ENCODE data around the gene SPECC1.
A peak's percentile ranks its signal among the peaks of the same experiment; 100 is the strongest.
"Not testable (repeated sequence)": the region's sequence is repeated elsewhere in the genome, so short reads cannot be mapped to it uniquely, and the experiment has no call there.

The SPECC1 gene

DNA sequence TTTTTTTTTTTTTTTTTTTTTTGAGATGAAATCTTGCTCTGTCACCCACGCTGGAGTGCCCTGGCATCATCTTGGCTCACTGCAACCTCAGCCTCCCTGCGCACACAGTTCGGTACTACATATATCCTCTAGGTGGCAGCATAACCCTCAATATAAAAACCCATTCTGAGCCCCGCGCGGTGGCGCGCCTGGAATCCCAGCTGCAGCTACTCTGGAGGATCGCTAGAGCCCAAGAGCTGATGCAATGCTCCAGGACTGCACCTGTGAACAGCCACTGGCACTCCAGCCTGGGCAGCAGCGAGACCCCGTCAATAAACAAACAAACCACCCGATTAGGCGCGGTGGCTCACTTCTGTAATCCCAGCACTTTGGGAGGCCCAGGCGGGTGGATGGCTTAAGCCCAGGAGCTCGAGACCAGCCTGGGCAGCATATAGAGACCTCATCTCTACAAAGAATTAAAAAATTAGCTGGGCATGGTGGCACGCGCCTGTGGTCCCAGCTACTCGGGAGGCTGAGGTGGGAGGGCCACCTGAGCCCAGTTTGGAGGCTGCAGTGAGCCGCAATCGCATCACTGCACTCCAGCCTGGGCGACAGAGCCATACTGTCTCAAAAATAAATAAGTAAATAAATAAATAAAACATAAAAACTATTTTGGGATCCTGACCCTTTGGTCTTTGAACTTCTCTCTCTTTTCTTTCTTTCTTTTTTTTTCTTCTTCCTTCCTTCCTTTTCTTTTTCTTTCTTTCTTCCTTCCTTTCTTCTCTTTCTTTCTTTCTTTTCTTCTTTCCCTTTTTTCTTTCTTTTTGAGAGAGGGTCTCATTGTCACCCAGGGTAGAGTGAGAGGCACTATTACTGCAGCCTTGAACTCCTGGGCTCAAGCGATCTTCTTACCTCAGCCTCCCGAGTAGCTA lies 16.1 kb upstream of the SPECC1 start:
- ATAC-seq (replicated peaks) (peak; percentile 99), DNase-seq (peak; percentile 65 to 70 (median 68))
- H3K27me3 Mint-ChIP-seq, result peaks cover 22 to 40% of the 10 kb centered on the region in 2 donors
- peaks cover 3% of the 10 kb centered on the region for H3K36me3 Mint-ChIP-seq (ENCODE audit: insufficient read depth)
- H3K9me3 Mint-ChIP-seq, result no peaks in the 10 kb centered on the region
- peak overlapping the region; percentile 0 to 33 for H3K4me3 Mint-ChIP-seq
- peaks cover 1 to 3% of the 10 kb centered on the region in 2 donors for H3K4me1 Mint-ChIP-seq (ENCODE audit: low read depth in 2 of 2)
- no peak overlapping the region for H3K27ac Mint-ChIP-seq

DNA sequence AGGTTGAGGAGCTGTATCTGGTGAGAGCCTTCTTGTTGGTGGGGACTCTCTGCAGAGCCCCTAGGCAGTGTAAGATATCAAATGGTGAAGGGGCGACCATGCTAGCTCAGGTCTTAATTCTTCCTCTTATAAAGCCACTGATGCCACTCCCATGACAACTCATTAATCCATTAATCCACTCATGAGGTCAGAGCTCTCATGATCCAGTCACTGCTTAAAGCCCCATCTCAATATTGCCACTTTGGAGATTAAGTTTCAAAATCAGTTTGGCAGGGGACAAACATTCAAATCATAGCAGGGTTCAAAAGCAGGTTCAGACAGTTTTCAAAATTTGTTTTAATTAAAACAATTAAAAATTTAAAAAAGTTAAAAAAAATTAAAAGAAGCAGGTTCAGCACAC lies 13.1 kb upstream of the SPECC1 start:
- Mint-ChIP-seq H3K36me3 (ENCODE audit: insufficient read depth) (peaks cover 3% of the 10 kb centered on the region), H3K27me3 (peaks cover 34 to 41% of the 10 kb centered on the region in 2 donors), H3K4me1 (ENCODE audit: low read depth in 2 of 2) (peaks cover 1 to 3% of the 10 kb centered on the region in 2 donors), H3K27ac (no peak overlapping the region), H3K4me3 (no peak overlapping the region), H3K9me3 (no peaks in the 10 kb centered on the region)
- DNase-seq, result no peak
- no peak for ATAC-seq (replicated peaks)

GRCh38 chr17:19996502-19996901 lies 12.7 kb upstream of the SPECC1 start:
- DNase-seq (no peak), ATAC-seq (replicated peaks) (no peak)
- Mint-ChIP-seq H3K4me1 (ENCODE audit: low read depth in 2 of 2) (peaks cover 1 to 3% of the 10 kb centered on the region in 2 donors), H3K27me3 (peaks cover 30 to 36% of the 10 kb centered on the region in 2 donors), H3K36me3 (ENCODE audit: insufficient read depth) (peaks cover 3% of the 10 kb centered on the region), H3K9me3 (no peaks in the 10 kb centered on the region), H3K4me3 (no peak overlapping the region), H3K27ac (no peak overlapping the region)

DNA sequence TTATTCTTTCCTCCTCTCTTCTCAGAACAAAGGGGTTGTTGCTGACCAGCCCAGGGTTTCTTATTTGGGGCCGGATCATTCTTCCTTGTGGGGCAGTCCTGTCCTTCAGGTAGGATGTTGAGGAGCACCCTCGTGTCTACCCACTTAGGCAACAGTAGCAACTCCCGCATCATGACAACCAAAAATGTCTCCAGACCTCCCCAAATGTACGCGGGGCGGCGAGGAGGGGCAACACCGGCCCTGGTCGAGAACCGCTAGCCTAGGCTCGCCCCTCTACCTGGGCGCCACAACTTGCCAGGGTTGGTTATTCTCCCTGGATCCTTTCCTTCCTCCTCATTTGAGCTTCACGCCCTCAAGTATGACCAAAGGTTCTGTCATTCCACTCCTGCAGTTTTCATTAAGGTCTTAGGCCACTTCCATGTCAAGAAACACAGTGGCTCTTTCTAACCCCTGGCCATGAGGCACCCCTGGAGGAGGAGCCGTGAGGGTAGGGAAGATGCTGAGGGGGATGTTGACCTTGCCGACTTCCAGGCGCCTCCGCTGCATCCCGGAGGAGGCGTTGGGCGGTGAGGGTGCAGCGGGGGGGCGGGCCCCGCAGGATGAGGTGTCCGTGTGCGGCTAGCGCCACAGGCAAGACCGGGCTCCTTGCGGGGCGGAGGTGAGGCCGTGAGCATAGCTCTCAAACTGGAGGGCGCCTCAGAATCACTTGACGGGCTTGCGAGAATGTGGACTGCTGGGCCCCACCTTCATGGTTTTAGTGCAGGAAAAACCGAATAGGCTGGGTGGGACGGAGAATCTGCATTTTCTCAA lies 712 bp upstream of the SPECC1 start:
- H3K36me3 Mint-ChIP-seq (ENCODE audit: insufficient read depth), result peaks cover 10% of the 10 kb centered on the region
- H3K4me1 Mint-ChIP-seq (ENCODE audit: low read depth in 2 of 2), result peaks cover 16 to 20% of the 10 kb centered on the region in 2 donors
- H3K27ac Mint-ChIP-seq, result peak overlapping the region in 1 of 2 donors; percentile 76
- ATAC-seq (replicated peaks) (peak; percentile 26), DNase-seq (no peak)
- peak overlapping the region; percentile 90 to 93 for H3K4me3 Mint-ChIP-seq
- no peaks in the 10 kb centered on the region for H3K9me3 Mint-ChIP-seq
- H3K27me3 Mint-ChIP-seq, result peaks cover 19 to 37% of the 10 kb centered on the region in 2 donors

- peak overlapping the region; percentile 90 to 93 for H3K4me3 Mint-ChIP-seq
- peaks cover 24 to 41% of the 10 kb centered on the region in 2 donors for H3K27me3 Mint-ChIP-seq
- H3K27ac Mint-ChIP-seq, result peak overlapping the region in 1 of 2 donors; percentile 76
- H3K9me3 Mint-ChIP-seq, result no peaks in the 10 kb centered on the region
- DNase-seq (no peak), ATAC-seq (replicated peaks) (no peak)
- peaks cover 16 to 20% of the 10 kb centered on the region in 2 donors for H3K4me1 Mint-ChIP-seq (ENCODE audit: low read depth in 2 of 2)
- H3K36me3 Mint-ChIP-seq (ENCODE audit: insufficient read depth), result peaks cover 10% of the 10 kb centered on the region
Measured at GRCh38 chr17:20009052-20009301, 182 bp upstream of the SPECC1 start.

GRCh38 chr17:20010099-20010863 lies 1.1 kb downstream of the SPECC1 start:
- peak overlapping the region in 1 of 2 donors; percentile 47 for H3K27ac Mint-ChIP-seq
- no peak for ATAC-seq (replicated peaks)

GRCh38 chr17:20010936-20011335 lies 1.8 kb downstream of the SPECC1 start:
- H3K27me3 Mint-ChIP-seq, result peaks cover 31 to 36% of the 10 kb centered on the region in 2 donors
- peak overlapping the region; percentile 90 to 93 for H3K4me3 Mint-ChIP-seq

More at GRCh38 chr17:20010099-20010863, 1.1 kb downstream of the SPECC1 start:
- peaks cover 10% of the 10 kb centered on the region for H3K36me3 Mint-ChIP-seq (ENCODE audit: insufficient read depth)
- no peak for DNase-seq
- peaks cover 16 to 20% of the 10 kb centered on the region in 2 donors for H3K4me1 Mint-ChIP-seq (ENCODE audit: low read depth in 2 of 2)
- H3K9me3 Mint-ChIP-seq, result no peaks in the 10 kb centered on the region
- peaks cover 31 to 41% of the 10 kb centered on the region in 2 donors for H3K27me3 Mint-ChIP-seq
- peak overlapping the region; percentile 90 to 93 for H3K4me3 Mint-ChIP-seq

GRCh38 chr17:20012017-20012536 lies 2.9 kb downstream of the SPECC1 start:
- Mint-ChIP-seq H3K27me3 (peaks cover 19 to 29% of the 10 kb centered on the region in 2 donors), H3K4me1 (ENCODE audit: low read depth in 2 of 2) (peaks cover 16 to 20% of the 10 kb centered on the region in 2 donors), H3K4me3 (no peak overlapping the region), H3K36me3 (ENCODE audit: insufficient read depth) (peaks cover 10% of the 10 kb centered on the region), H3K9me3 (no peaks in the 10 kb centered on the region), H3K27ac (no peak overlapping the region)
- no peak for ATAC-seq (replicated peaks)
- DNase-seq, result no peak

More at GRCh38 chr17:20010936-20011335, 1.8 kb downstream of the SPECC1 start:
- no peak for DNase-seq
- Mint-ChIP-seq H3K4me1 (ENCODE audit: low read depth in 2 of 2) (peaks cover 16 to 20% of the 10 kb centered on the region in 2 donors), H3K9me3 (no peaks in the 10 kb centered on the region), H3K27ac (no peak overlapping the region), H3K36me3 (ENCODE audit: insufficient read depth) (peaks cover 10% of the 10 kb centered on the region)
- no peak for ATAC-seq (replicated peaks)

GRCh38 chr17:20016475-20016992 lies 7.4 kb downstream of the SPECC1 start:
- H3K27ac Mint-ChIP-seq; DNase-seq; H3K9me3 Mint-ChIP-seq; H3K36me3 Mint-ChIP-seq (ENCODE audit: insufficient read depth); ATAC-seq (replicated peaks); H3K4me3 Mint-ChIP-seq; H3K4me1 Mint-ChIP-seq (ENCODE audit: low read depth in 2 of 2): not testable (repeated sequence)
- H3K27me3 Mint-ChIP-seq, result peaks cover 18 to 23% of the 10 kb centered on the region in 2 donors

GRCh38 chr17:20022701-20023100 lies 13.5 kb downstream of the SPECC1 start:
- ATAC-seq (replicated peaks) (no peak), DNase-seq (no peak)
- Mint-ChIP-seq H3K9me3 (no peaks in the 10 kb centered on the region), H3K4me1 (ENCODE audit: low read depth in 2 of 2) (no peaks in the 10 kb centered on the region), H3K36me3 (ENCODE audit: insufficient read depth) (peaks cover 2% of the 10 kb centered on the region), H3K27ac (no peak overlapping the region), H3K27me3 (peaks cover 0 to 3% of the 10 kb centered on the region in 2 donors), H3K4me3 (no peak overlapping the region)

DNA sequence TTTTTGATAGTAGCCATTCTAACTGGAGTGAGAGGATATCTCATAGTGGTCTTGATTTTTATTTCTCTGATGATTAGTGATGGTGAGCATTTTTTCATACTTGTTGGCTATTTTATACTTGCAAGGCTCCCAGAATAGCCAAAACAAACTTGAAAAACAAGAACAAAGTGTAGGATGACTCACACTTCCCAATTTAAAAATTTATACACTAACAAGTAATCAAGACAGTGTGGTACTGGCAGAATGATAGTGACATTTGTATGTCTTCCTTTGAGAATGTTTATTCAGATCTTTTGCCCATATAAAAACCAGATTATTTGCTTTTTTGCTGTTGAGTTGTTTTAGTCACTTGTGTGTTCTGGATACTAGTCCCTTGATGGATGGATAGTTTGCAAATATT lies 17.8 kb downstream of the SPECC1 start:
- H3K36me3 Mint-ChIP-seq (ENCODE audit: insufficient read depth), result peaks cover 6% of the 10 kb centered on the region
- peaks cover 0 to 3% of the 10 kb centered on the region in 2 donors for H3K4me1 Mint-ChIP-seq (ENCODE audit: low read depth in 2 of 2)
- H3K27ac Mint-ChIP-seq, result no peak overlapping the region
- no peak overlapping the region for H3K4me3 Mint-ChIP-seq
- ATAC-seq (replicated peaks), result no peak
- DNase-seq, result no peak
- no peaks in the 10 kb centered on the region for H3K9me3 Mint-ChIP-seq
- H3K27me3 Mint-ChIP-seq, result no peaks in the 10 kb centered on the region

DNA sequence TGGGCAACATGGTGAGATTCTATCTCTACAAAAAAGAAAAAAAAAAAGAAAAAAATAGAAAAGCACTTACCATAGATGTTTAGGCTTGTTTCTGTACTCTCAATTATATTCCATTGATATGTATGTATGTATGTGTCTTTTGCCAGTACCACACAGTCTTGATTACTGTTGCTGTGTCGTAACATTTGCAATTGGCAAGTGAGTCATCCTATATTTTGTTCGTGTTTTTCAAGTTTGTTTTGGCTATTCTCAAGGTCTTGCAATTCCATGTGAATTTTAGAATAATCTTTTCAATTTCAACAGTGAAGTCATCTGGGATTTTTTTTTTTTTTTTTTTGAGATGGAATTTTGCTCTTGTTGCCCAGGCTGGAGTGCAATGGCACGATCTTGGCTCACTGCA lies 19.3 kb downstream of the SPECC1 start:
- ATAC-seq (replicated peaks) (no peak), DNase-seq (no peak)
- Mint-ChIP-seq H3K4me1 (ENCODE audit: low read depth in 2 of 2) (peaks cover 3 to 7% of the 10 kb centered on the region in 2 donors), H3K36me3 (ENCODE audit: insufficient read depth) (peaks cover 3% of the 10 kb centered on the region), H3K27ac (no peak overlapping the region), H3K9me3 (no peaks in the 10 kb centered on the region), H3K27me3 (no peaks in the 10 kb centered on the region), H3K4me3 (no peak overlapping the region)

All from effector memory CD8-positive, alpha-beta T cell (primary cell).